H1 (cell line): ENCODE data around the gene AGBL5. TPM values are rescaled to one million over a fixed set of nuclear protein-coding genes. Genes with fewer than 3 reads are reported as not detected.

Source experiments
- CTCF ChIA-PET: fragments of 300-600 bp; sonication (Branson Sonifier 250); formaldehyde crosslinking; loops from one replicate; lab custom pipeline; 2021; ENCODE audit not compliant: partially characterized antibody; lab: Charles Lee
- POLR2A ChIA-PET: fragments of 300-600 bp; sonication (Branson Sonifier 250); formaldehyde crosslinking; loops from one replicate; lab custom pipeline; 2021; ENCODE audit warnings: inconsistent platforms; ENCODE audit not compliant: partially characterized antibody; lab: Charles Lee
- DNase-seq, 2 experiments: peaks; one replicate each; pipeline versions ENCODE4 v3.0.0 to v3.0.0-alpha.2; 2010 to 2022; ENCODE audit warnings: low spot score in 2 of 2, low read depth in 1 of 2, mixed read lengths in 1 of 2
- FAIRE-seq: peaks from 2 replicates; lab custom pipeline; 2011; peaks lifted over from hg19 to GRCh38; lab: Jason Lieb, UNC
- H2AFZ ChIP-seq: 2 replicates; pipeline ENCODE4 v1.8.1; 2012; ENCODE audit warnings: low read length, inconsistent platforms
- H2AK5ac ChIP-seq: 2 replicates; pipeline ENCODE4 v1.6.1; 2013; ENCODE audit warnings: low read depth, low read length
- H2BK120ac ChIP-seq: replicated peaks from 2 replicates; pipeline ENCODE3; 2013; ENCODE audit warnings: low read depth, low read length, inconsistent platforms
- H2BK12ac ChIP-seq: 2 replicates; pipeline ENCODE4 v1.6.1; 2013; ENCODE audit warnings: low read depth, low read length
- H2BK15ac ChIP-seq: 2 replicates; pipeline ENCODE4 v1.6.1; 2013; ENCODE audit warnings: low read length
- H2BK20ac ChIP-seq: 2 replicates; pipeline ENCODE4 v1.6.1; 2013; ENCODE audit warnings: low read length
- H2BK5ac ChIP-seq: 2 replicates; pipeline ENCODE4 v1.6.1; 2013; ENCODE audit warnings: low read depth, low read length
- H3K14ac ChIP-seq: 2 replicates; pipeline ENCODE4 v1.6.1; 2013; ENCODE audit warnings: inconsistent platforms; ENCODE audit not compliant: insufficient read length
- H3K18ac ChIP-seq: 2 replicates; pipeline ENCODE4 v1.6.1; 2013; ENCODE audit warnings: low read length; ENCODE audit errors: extremely low read depth
- H3K23ac ChIP-seq: 2 replicates; pipeline ENCODE4 v1.6.1; 2013; ENCODE audit warnings: inconsistent platforms; ENCODE audit not compliant: insufficient read length
- H3K23me2 ChIP-seq: 2 replicates; pipeline ENCODE4 v1.6.1; 2013; ENCODE audit warnings: low read depth, low read length
- H3K27ac ChIP-seq: 2 replicates; pipeline ENCODE4 v1.6.1; 2011; ENCODE audit warnings: low read depth, low read length, inconsistent platforms
- H3K27me3 ChIP-seq, 4 experiments: replicated peaks in 1 of 4; 1 replicate in 1 of 4; 2 replicates in 3 of 4; pipeline versions ENCODE4 v1.6.1 to v1.8.1; 2011 to 2013; ENCODE audit warnings: low read length in 3 of 4, mild to moderate bottlenecking in 3 of 4, inconsistent platforms in 2 of 4, mixed read lengths in 2 of 4, moderate library complexity in 1 of 4; ENCODE audit not compliant: control insufficient read depth in 3 of 4, insufficient read depth in 3 of 4; ENCODE audit errors: extremely low read depth in 1 of 4
- H3K36me3 ChIP-seq, 4 experiments: 2 replicates each; pipeline versions ENCODE4 v1.6.1 to v1.8.1; 2011 to 2013; ENCODE audit warnings: mild to moderate bottlenecking in 4 of 4, low read length in 3 of 4, moderate library complexity in 2 of 4, control low read depth in 1 of 4, inconsistent platforms in 1 of 4; ENCODE audit not compliant: insufficient read depth in 4 of 4, control insufficient read depth in 2 of 4
- H3K4ac ChIP-seq: replicated peaks from 2 replicates; pipeline ENCODE3; 2013; ENCODE audit warnings: low read length, low read depth, mixed read lengths, inconsistent platforms; ENCODE audit not compliant: insufficient read length
- H3K4me1 ChIP-seq, 4 experiments: replicated peaks in 1 of 4; 1 replicate in 1 of 4; 2 replicates in 3 of 4; pipeline versions ENCODE4 v1.6.1 to v1.8.1; 2011 to 2013; ENCODE audit warnings: low read length in 3 of 4, inconsistent platforms in 2 of 4, mixed read lengths in 1 of 4; ENCODE audit not compliant: insufficient read depth in 4 of 4, control insufficient read depth in 3 of 4
- H3K4me2 ChIP-seq, 2 experiments: 2 replicates each; pipeline versions ENCODE4 v1.6.1 to v1.8.1; 2011 to 2013; ENCODE audit warnings: low read depth in 2 of 2, low read length in 2 of 2, control low read depth in 1 of 2, inconsistent platforms in 1 of 2, mild to moderate bottlenecking in 1 of 2; ENCODE audit not compliant: insufficient read depth in 1 of 2
- H3K4me3 ChIP-seq, 4 experiments: fragments of 200-600, 300-600 bp in 1 of 4; sonication (generic), shearing (Covaris generic), sonication (Bioruptor Twin) in 1 of 4; 2 replicates each; pipeline versions ENCODE4 v1.5.1 to v1.8.1; 2011 to 2016; ENCODE audit warnings: low read length in 4 of 4, low read depth in 3 of 4, control low read depth in 2 of 4, inconsistent platforms in 2 of 4, mild to moderate bottlenecking in 2 of 4, mixed read lengths in 1 of 4, moderate library complexity in 1 of 4; ENCODE audit not compliant: insufficient read depth in 2 of 4; ENCODE audit errors: extremely low read depth in 1 of 4
- H3K56ac ChIP-seq: replicated peaks from 2 replicates; pipeline ENCODE3; 2013; ENCODE audit warnings: low read depth, mild to moderate bottlenecking, mixed read lengths, low read length, inconsistent platforms; ENCODE audit not compliant: insufficient read length
- H3K79me1 ChIP-seq: 2 replicates; pipeline ENCODE4 v1.6.1; 2013; ENCODE audit warnings: low read depth, low read length, control low read depth
- H3K79me2 ChIP-seq, 2 experiments: 2 replicates each; pipeline versions ENCODE4 v1.6.1 to v1.8.1; 2012 to 2013; ENCODE audit warnings: low read length in 2 of 2, mild to moderate bottlenecking in 2 of 2, inconsistent platforms in 1 of 2; ENCODE audit not compliant: insufficient read depth in 2 of 2, control insufficient read depth in 1 of 2
- H3K9ac ChIP-seq, 4 experiments: replicated peaks in 1 of 4; 1 replicate in 1 of 4; 2 replicates in 3 of 4; pipeline versions ENCODE4 v1.6.1 to v1.8.1; 2011 to 2013; ENCODE audit warnings: low read depth in 3 of 4, low read length in 3 of 4, control low read depth in 2 of 4, mild to moderate bottlenecking in 2 of 4, moderate library complexity in 2 of 4, inconsistent platforms in 1 of 4; ENCODE audit errors: extremely low read depth in 1 of 4
- H3K9me3 ChIP-seq, 2 experiments: 2 replicates each; pipeline versions ENCODE4 v1.6.1 to v1.8.1; 2012 to 2013; ENCODE audit warnings: mild to moderate bottlenecking in 2 of 2, moderate library complexity in 2 of 2, control low read depth in 1 of 2, inconsistent platforms in 1 of 2, low read depth in 1 of 2, low read length in 1 of 2, mixed read lengths in 1 of 2; ENCODE audit not compliant: insufficient read depth in 2 of 2
- H4K20me1 ChIP-seq, 2 experiments: replicated peaks in 1 of 2; 2 replicates each; pipeline versions ENCODE3 to v1.8.1; 2011 to 2013; ENCODE audit warnings: inconsistent platforms in 2 of 2, low read length in 2 of 2, mild to moderate bottlenecking in 1 of 2; ENCODE audit not compliant: insufficient read depth in 2 of 2, control insufficient read depth in 1 of 2
- H4K5ac ChIP-seq: 2 replicates; pipeline ENCODE4 v1.6.1; 2013; ENCODE audit warnings: low read length, low read depth, mixed read lengths, inconsistent platforms; ENCODE audit not compliant: insufficient read length
- H4K8ac ChIP-seq: 2 replicates; pipeline ENCODE4 v1.8.0; 2013; ENCODE audit warnings: mild to moderate bottlenecking, moderate library complexity, low read length, inconsistent platforms; ENCODE audit not compliant: insufficient read depth; ENCODE audit errors: extremely low read depth
- H4K91ac ChIP-seq: replicated peaks from 2 replicates; pipeline ENCODE3; 2013; ENCODE audit warnings: low read length, mixed read lengths, inconsistent platforms; ENCODE audit not compliant: insufficient read length
- HDAC2 ChIP-seq, 2 experiments: fragments of 300-600 bp in 1 of 2; sonication (generic) in 1 of 2; IDR thresholded peaks; 2 replicates each; pipeline ENCODE4 v1.6.1; 2011 to 2012; ENCODE audit warnings: low read depth in 2 of 2, low read length in 2 of 2, mild to moderate bottlenecking in 2 of 2, moderate library complexity in 2 of 2, borderline replicate concordance in 1 of 2, inconsistent platforms in 1 of 2
- JUND ChIP-seq: IDR thresholded peaks from 2 replicates; pipeline ENCODE4 v1.6.1; 2011; ENCODE audit warnings: mild to moderate bottlenecking, improper control_type of control experiment, low read length
- WGBS, 2 experiments: shearing (Covaris generic) in 1 of 2; methylation state at CpG; one replicate each; pipeline versions ENCODE4 v1.1.6 to v1.1.7; 2013 to 2015; ENCODE audit warnings: low lambda C conversion rate in 2 of 2, mixed read lengths in 2 of 2, inconsistent platforms in 1 of 2, low coverage in 1 of 2, missing lambda C conversion rate in 1 of 2; ENCODE audit not compliant: insufficient replicate concordance in 2 of 2, insufficient coverage in 1 of 2, insufficient read length in 1 of 2; ENCODE audit errors: extremely low coverage in 1 of 2, missing lambda C conversion rate in 1 of 2; 5-methylcytosine and 5-hydroxymethylcytosine counted together
- polyA plus RNA-seq, 7 experiments: library from polyadenylated mRNA; depleted of rRNA in 3 of 7; stranded (reverse) in 5 of 7; unstranded in 2 of 7; fragments of >200 nt in 5 of 7; fragments of 200-250 nt in 2 of 7; gene quantifications; 1 replicate in 5 of 7; 2 replicates in 1 of 7; 4 replicates in 1 of 7; pipeline versions ENCODE4 v1.2.1 to v1.2.3, GENCODE V29; 2011 to 2013; ENCODE audit warnings: missing spikeins in 2 of 7, mixed read lengths in 2 of 7
- total RNA-seq: library from RNA; stranded (reverse); fragmentation: NEBNext Ultra II Directional; extraction: Animal tissue kit (Norgen Biotek cat#: 25700); gene quantifications from 2 replicates; pipeline ENCODE4 v1.2.1, GENCODE V29; 2021

AGBL5 gene
- total and polyA plus RNA-seq, 2 of the 8 experiments (the other 6 are each of a cell fraction or from before 2014, with no cell fraction given): 45.4 to 62.0 TPM

DNA sequence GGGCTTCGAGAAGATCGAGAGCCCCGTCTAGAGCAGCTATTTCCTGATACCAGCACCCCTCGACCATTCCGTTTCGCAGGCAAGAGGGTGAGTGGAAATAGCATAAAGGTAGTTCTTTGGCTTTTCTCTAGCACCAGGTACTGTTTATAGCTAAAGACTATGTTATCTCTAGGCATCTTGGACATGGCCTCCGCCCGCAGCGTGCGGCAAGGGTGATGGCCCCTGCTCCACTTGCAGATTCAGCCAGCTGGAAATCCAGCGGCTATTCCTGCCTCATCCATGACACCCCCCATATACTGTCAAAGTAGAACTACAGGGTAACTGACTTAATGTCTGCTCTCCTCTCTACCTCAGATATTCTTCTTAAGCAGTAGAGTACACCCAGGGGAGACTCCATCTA is 3.3 kb downstream of the AGBL5 start:
- Histone ChIP-seq H2AK5ac (no peak overlapping the region), H4K5ac (no peak overlapping the region), H2BK15ac (no peak overlapping the region), H3K4ac (no peak overlapping the region), H3K27ac (no peak overlapping the region), H4K91ac (no peak overlapping the region), H4K8ac (no peak overlapping the region), H3K23me2 (peaks cover 9% of the 10 kb centered on the region), H3K27me3 (no peaks in the 10 kb centered on the region), H2BK5ac (no peak overlapping the region), H3K79me2 (no peaks in the 10 kb centered on the region), H3K23ac (no peak overlapping the region), H3K36me3 (peaks cover 17 to 38% (median 25%) of the 10 kb centered on the region in 4 experiments), H3K4me2 (no peak overlapping the region), H2AFZ (no peak overlapping the region), H3K9me3 (no peaks in the 10 kb centered on the region), H3K4me3 (no peak overlapping the region), H2BK12ac (no peak overlapping the region), H2BK120ac (no peak overlapping the region), H3K18ac (no peak overlapping the region), H3K56ac (no peak overlapping the region), H2BK20ac (no peak overlapping the region), H3K79me1 (no peaks in the 10 kb centered on the region), H3K9ac (no peak overlapping the region), H3K14ac (no peak overlapping the region), H4K20me1 (peaks cover 0 to 7% of the 10 kb centered on the region in 2 experiments), H3K4me1 (no peaks in the 10 kb centered on the region; a peak in 4 of 7 replicates)
- POLR2A ChIA-PET: interaction anchor here (0.5 to 19.3 kb wide), 6 partner anchors 12 to 263 kb away, joined by 3 to 441 read pairs (median 4); partner anchors contain the start of genes CGREF1, EMILIN1 and OST4
- 98% methylated on average over 11 of the region's 11 CpGs; no CpG with 5 or more reads in 1 of the 2 experiments for WGBS, 2 experiments
- FAIRE-seq (no peak), DNase-seq (no peak)
- CTCF ChIA-PET: interaction anchor here (0.7 to 18.3 kb wide), 9 partner anchors 10 to 132 kb away, joined by 3 to 160 read pairs (median 4); partner anchors contain the start of genes EMILIN1, KHK and OST4
- no peak for TF ChIP-seq HDAC2 (IDR thresholded peaks at IDR 0.05; ENCODE audit: borderline replicate concordance in 1 of 2, low read depth in 2 of 2, low read length in 2 of 2)
- TF ChIP-seq JUND: no peak
